Muscle of leg (tissue), 11 donors: ENCODE measurements around the gene CEACAM5. TPM values are rescaled to one million over a fixed set of nuclear protein-coding genes. Genes with fewer than 3 reads are reported as not detected.
"Not testable (repeated sequence)": the region's sequence is repeated elsewhere in the genome, so short reads cannot be mapped to it uniquely, and the experiment has no call there.

Experiments used
- DNase-seq: peaks from one replicate; pipeline ENCODE4 v3.0.0; 2013
- H3K27ac ChIP-seq: one replicate; pipeline ENCODE4 v1.5.1; 2013; ENCODE audit warnings: mild to moderate bottlenecking, low read length, control low read depth
- H3K27me3 ChIP-seq: one replicate; pipeline ENCODE4 v1.6.1; 2013; ENCODE audit warnings: low read length; ENCODE audit not compliant: control insufficient read depth, insufficient read depth
- H3K36me3 ChIP-seq: one replicate; pipeline ENCODE4 v1.6.1; 2013; ENCODE audit warnings: low read length; ENCODE audit not compliant: control insufficient read depth, insufficient read depth
- H3K4me1 ChIP-seq: one replicate; pipeline ENCODE4 v1.6.1; 2013; ENCODE audit warnings: low read length; ENCODE audit not compliant: control insufficient read depth, insufficient read depth
- H3K4me3 ChIP-seq: one replicate; pipeline ENCODE4 v1.5.1; 2013; ENCODE audit warnings: low read length, control low read depth
- H3K9me3 ChIP-seq: replicated peaks from 2 replicates; pipeline ENCODE4 v1.6.1; 2013; ENCODE audit warnings: low read depth, low read length; ENCODE audit not compliant: control insufficient read depth
- WGBS: methylation state at CpG from one replicate; pipeline ENCODE4 v1.1.5; 2013; ENCODE audit warnings: missing lambda C conversion rate; ENCODE audit not compliant: insufficient coverage; 5-methylcytosine and 5-hydroxymethylcytosine counted together
- polyA plus RNA-seq, 8 donors: library from polyadenylated mRNA; unstranded; fragments of 120-200 nt; gene quantifications; one replicate each; pipeline versions ENCODE4 v1.2.1 to v1.2.3, GENCODE V29; 2013; ENCODE audit warnings: inconsistent platforms in 1 of 8, low replicate concordance in 1 of 8; ENCODE audit not compliant: insufficient read length in 8 of 8, insufficient read depth in 1 of 8
- total RNA-seq: library from RNA; stranded (reverse); fragments of 120-200 nt; gene quantifications from one replicate; pipeline ENCODE4 v1.2.4, GENCODE V29; 2013

Gene CEACAM5
- total and polyA plus RNA-seq, 9 donors, result 0.05 to 2.0 (median 0.44) TPM; not detected in 5

- not testable (repeated sequence) for H3K27ac ChIP-seq, H3K4me3 ChIP-seq, H3K4me1 ChIP-seq, H3K27me3 ChIP-seq, H3K36me3 ChIP-seq, DNase-seq, H3K9me3 ChIP-seq
- WGBS, result 86% methylated on average over 3 of the region's 8 CpGs
Observed at GRCh38 chr19:41709516-41709915, 1.1 kb downstream of the CEACAM5 start.

- Histone ChIP-seq H3K4me3 (no peak overlapping the region), H3K36me3 (no peaks in the 10 kb centered on the region), H3K4me1 (no peaks in the 10 kb centered on the region), H3K27me3 (peaks cover 3% of the 10 kb centered on the region), H3K27ac (no peak overlapping the region), H3K9me3 (no peaks in the 10 kb centered on the region)
- WGBS, result 81% methylated on average over 3 of the region's 8 CpGs
- DNase-seq, result no peak
Observed at GRCh38 chr19:41709951-41710645, 1.7 kb downstream of the CEACAM5 start.

GRCh38 chr19:41711376-41712261 is 3.2 kb downstream of the CEACAM5 start:
- Histone ChIP-seq H3K36me3 (no peaks in the 10 kb centered on the region), H3K9me3 (no peaks in the 10 kb centered on the region), H3K4me3 (no peak overlapping the region), H3K4me1 (no peaks in the 10 kb centered on the region), H3K27ac (no peak overlapping the region), H3K27me3 (peaks cover 3% of the 10 kb centered on the region)
- 76% methylated on average over 12 of the region's 13 CpGs for WGBS
- DNase-seq, result no peak

DNA sequence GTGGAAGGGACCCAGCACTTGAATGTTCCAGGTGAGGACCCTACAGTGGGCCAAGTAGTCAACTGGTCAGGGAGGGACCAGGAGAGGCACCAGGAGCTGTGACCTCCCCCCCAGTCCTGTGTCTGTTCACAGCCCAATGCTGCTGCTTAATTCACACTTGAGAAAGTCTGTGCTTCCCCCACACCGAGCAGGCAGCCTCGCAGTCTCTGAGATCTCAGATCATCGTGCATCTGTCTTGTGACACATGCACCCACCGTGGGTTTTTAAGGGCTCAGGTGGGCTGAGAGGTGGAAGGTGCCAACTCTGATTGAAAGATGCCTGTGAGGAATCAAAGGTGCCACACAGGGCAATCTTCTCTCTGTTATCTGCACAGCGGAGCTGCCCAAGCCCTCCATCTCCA is 6.2 kb downstream of the CEACAM5 start:
- Histone ChIP-seq H3K27ac (no peak overlapping the region), H3K9me3 (no peaks in the 10 kb centered on the region), H3K4me1 (no peaks in the 10 kb centered on the region), H3K27me3 (no peaks in the 10 kb centered on the region), H3K36me3 (no peaks in the 10 kb centered on the region), H3K4me3 (no peak overlapping the region)
- 67% methylated on average over 4 of the region's 5 CpGs for WGBS
- no peak for DNase-seq

DNA sequence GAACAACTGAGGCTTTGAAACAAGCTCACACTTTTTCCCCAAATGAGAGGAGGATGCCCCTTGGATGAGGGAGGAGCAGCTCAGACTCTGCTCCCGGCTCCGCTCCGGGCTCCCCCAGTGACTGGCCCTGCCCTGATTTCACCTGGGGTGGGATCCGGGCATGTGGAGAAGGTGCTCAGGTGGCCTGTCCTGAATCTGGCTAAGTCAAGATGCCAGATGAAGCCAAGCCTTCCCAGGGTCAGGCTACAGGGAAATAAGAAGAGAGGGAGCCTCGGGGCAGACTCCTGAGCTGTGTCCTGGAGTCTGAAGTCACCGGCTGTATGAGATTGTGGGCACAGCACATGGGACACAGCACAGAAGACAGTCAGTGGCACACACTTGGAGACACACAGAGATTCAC is 10.3 kb downstream of the CEACAM5 start:
- no peak for DNase-seq
- no peak overlapping the region for H3K4me3 ChIP-seq
- H3K9me3 ChIP-seq, result no peaks in the 10 kb centered on the region
- H3K36me3 ChIP-seq, result no peaks in the 10 kb centered on the region
- 76% methylated on average over 6 of the region's 6 CpGs for WGBS
- no peak overlapping the region for H3K27ac ChIP-seq
- no peaks in the 10 kb centered on the region for H3K27me3 ChIP-seq
- H3K4me1 ChIP-seq, result no peaks in the 10 kb centered on the region

DNA sequence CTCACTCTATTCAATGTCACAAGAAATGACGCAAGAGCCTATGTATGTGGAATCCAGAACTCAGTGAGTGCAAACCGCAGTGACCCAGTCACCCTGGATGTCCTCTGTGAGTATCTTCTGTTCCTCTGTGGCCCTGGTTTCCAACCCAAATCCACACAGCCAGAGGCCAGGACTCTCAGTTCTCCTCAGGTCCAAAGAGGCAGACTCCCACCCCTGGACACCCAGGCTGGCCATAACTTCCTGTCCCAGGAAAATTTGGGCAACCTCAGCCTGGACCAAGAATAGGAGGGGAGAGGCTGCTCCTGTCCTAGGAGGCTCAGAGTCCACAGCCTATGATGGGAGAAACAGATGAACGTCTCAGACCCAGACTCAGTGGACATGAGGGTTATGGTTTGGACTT is 11.7 kb downstream of the CEACAM5 start:
- Histone ChIP-seq H3K9me3 (no peaks in the 10 kb centered on the region), H3K4me3 (no peak overlapping the region), H3K27ac (no peak overlapping the region), H3K36me3 (no peaks in the 10 kb centered on the region), H3K27me3 (no peaks in the 10 kb centered on the region), H3K4me1 (no peaks in the 10 kb centered on the region)
- DNase-seq, result no peak
- WGBS, result 92% methylated on average over 2 of the region's 3 CpGs

- H3K4me3 ChIP-seq, result no peak overlapping the region
- no peaks in the 10 kb centered on the region for H3K36me3 ChIP-seq
- H3K4me1 ChIP-seq, result no peaks in the 10 kb centered on the region
- H3K27me3 ChIP-seq, result no peaks in the 10 kb centered on the region
- WGBS, result 22% methylated on average over 4 of the region's 5 CpGs
- no peak for DNase-seq
- H3K9me3 ChIP-seq, result no peaks in the 10 kb centered on the region
- H3K27ac ChIP-seq, result no peak overlapping the region
Observed at GRCh38 chr19:41726493-41726892, 18.1 kb downstream of the CEACAM5 start.

GRCh38 chr19:41734156-41734555 is 25.7 kb downstream of the CEACAM5 start:
- Histone ChIP-seq H3K4me3 (no peak overlapping the region), H3K27me3 (no peaks in the 10 kb centered on the region), H3K27ac (no peak overlapping the region)

GRCh38 chr19:41734585-41734984 is 26.2 kb downstream of the CEACAM5 start:
- WGBS, result no CpG with 5 or more reads among the region's 3 CpGs
- Histone ChIP-seq H3K27me3 (no peaks in the 10 kb centered on the region), H3K9me3 (no peaks in the 10 kb centered on the region)

More at GRCh38 chr19:41734156-41734555, 25.7 kb downstream of the CEACAM5 start:
- no peak for DNase-seq
- Histone ChIP-seq H3K9me3 (no peaks in the 10 kb centered on the region), H3K36me3 (no peaks in the 10 kb centered on the region), H3K4me1 (no peaks in the 10 kb centered on the region)
- WGBS, result 64% methylated on average over 3 of the region's 4 CpGs

DNA sequence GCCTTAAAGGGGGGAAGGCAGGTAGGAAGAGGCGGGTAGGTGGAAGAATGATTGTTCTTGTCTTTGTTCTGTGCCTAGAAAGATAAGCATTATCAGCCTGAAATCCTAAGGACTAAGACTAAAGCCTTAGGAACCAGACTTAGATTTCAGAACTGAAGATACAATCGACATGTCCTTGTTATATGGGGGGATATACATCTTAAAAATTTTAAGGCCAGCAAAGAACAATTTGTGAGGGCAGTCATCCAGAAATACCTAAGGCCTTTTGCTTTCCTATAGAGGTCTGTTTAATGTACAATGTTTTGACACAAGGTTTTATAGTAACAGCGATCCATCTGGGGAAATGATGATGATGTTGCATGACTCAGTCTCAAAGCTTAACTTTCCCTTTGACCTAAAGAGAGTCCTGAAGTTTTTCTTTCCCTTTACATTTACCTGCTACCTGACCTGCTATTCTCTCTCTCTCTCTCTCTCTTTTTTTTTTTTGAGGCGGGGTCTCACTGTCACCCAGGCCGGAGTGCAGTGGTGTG is 26.7 kb downstream of the CEACAM5 start:
- DNase-seq, result no peak
- Histone ChIP-seq H3K27ac (no peak overlapping the region), H3K9me3 (no peaks in the 10 kb centered on the region), H3K36me3 (no peaks in the 10 kb centered on the region), H3K4me1 (no peaks in the 10 kb centered on the region), H3K4me3 (no peak overlapping the region), H3K27me3 (no peaks in the 10 kb centered on the region)
- no CpG with 5 or more reads among the region's 5 CpGs for WGBS

More at GRCh38 chr19:41734585-41734984, 26.2 kb downstream of the CEACAM5 start:
- no peak for DNase-seq
- H3K4me1 ChIP-seq, result no peaks in the 10 kb centered on the region
- no peak overlapping the region for H3K4me3 ChIP-seq
- no peaks in the 10 kb centered on the region for H3K36me3 ChIP-seq
- H3K27ac ChIP-seq, result no peak overlapping the region
